Keratinocyte (primary cell): ENCODE results near the gene DNAJC5G. TPM values are rescaled to one million over a fixed set of nuclear protein-coding genes. Genes with fewer than 3 reads are reported as not detected.

Experiments used
- DNase-seq: peaks from one replicate; pipeline ENCODE4 v3.0.0-alpha.2; 2011; ENCODE audit warnings: low read depth, missing footprints, low spot score
- FAIRE-seq: peaks from 2 replicates; lab custom pipeline; 2011; peaks lifted over from hg19 to GRCh38; lab: Jason Lieb, UNC
- H2AFZ ChIP-seq: 2 replicates; pipeline ENCODE4 v1.6.0; 2012; ENCODE audit warnings: low read length, control low read depth, inconsistent platforms; ENCODE audit not compliant: control insufficient read depth
- H3K27ac ChIP-seq: 2 replicates; pipeline ENCODE4 v1.5.1; 2011; ENCODE audit warnings: low read length; ENCODE audit not compliant: control insufficient read depth, insufficient read depth
- H3K27me3 ChIP-seq: 3 replicates; pipeline ENCODE4 v1.6.0; 2011; ENCODE audit warnings: low read length; ENCODE audit not compliant: control insufficient read depth, insufficient read depth; ENCODE audit errors: extremely low read depth
- H3K36me3 ChIP-seq, 2 experiments: 2 replicates in 1 of 2; 3 replicates in 1 of 2; pipeline ENCODE4 v1.5.1; 2011; ENCODE audit warnings: low read length in 2 of 2, mild to moderate bottlenecking in 1 of 2; ENCODE audit not compliant: control insufficient read depth in 2 of 2, insufficient read depth in 2 of 2; ENCODE audit errors: extremely low read depth in 1 of 2
- H3K4me1 ChIP-seq: 3 replicates; pipeline ENCODE4 v1.5.1; 2011; ENCODE audit warnings: low read length; ENCODE audit not compliant: control insufficient read depth, insufficient read depth; ENCODE audit errors: extremely low read depth
- H3K4me2 ChIP-seq: 3 replicates; pipeline ENCODE4 v1.6.0; 2011; ENCODE audit warnings: low read depth, low read length; ENCODE audit not compliant: control insufficient read depth, insufficient read depth; ENCODE audit errors: extremely low read depth
- H3K4me3 ChIP-seq, 3 experiments: fragments of 200-600 bp in 1 of 3; sonication (generic) in 1 of 3; 2 replicates in 2 of 3; 3 replicates in 1 of 3; pipeline ENCODE4 v1.5.1; 2011 to 2016; ENCODE audit warnings: low read length in 3 of 3, mild to moderate bottlenecking in 3 of 3, control low read depth in 2 of 3, inconsistent platforms in 1 of 3, low read depth in 1 of 3, mixed read lengths in 1 of 3, mixed run types in 1 of 3, moderate library complexity in 1 of 3; ENCODE audit not compliant: control insufficient read depth in 2 of 3, insufficient read depth in 2 of 3; ENCODE audit errors: extremely low read depth in 1 of 3
- H3K79me2 ChIP-seq: 2 replicates; pipeline ENCODE4 v1.6.0; 2012; ENCODE audit warnings: low read length; ENCODE audit not compliant: control insufficient read depth, insufficient read depth
- H3K9ac ChIP-seq: 3 replicates; pipeline ENCODE4 v1.6.0; 2011; ENCODE audit warnings: low read length; ENCODE audit not compliant: control insufficient read depth, insufficient read depth; ENCODE audit errors: extremely low read depth
- H3K9me1 ChIP-seq: 3 replicates; pipeline ENCODE4 v1.6.0; 2011; ENCODE audit warnings: low read length; ENCODE audit not compliant: control insufficient read depth, insufficient read depth; ENCODE audit errors: extremely low read depth
- H3K9me3 ChIP-seq: 2 replicates; pipeline ENCODE4 v1.5.1; 2012; ENCODE audit warnings: low read depth, low read length; ENCODE audit not compliant: control insufficient read depth
- H4K20me1 ChIP-seq: 3 replicates; pipeline ENCODE4 v1.6.0; 2011; ENCODE audit warnings: low read length; ENCODE audit not compliant: control insufficient read depth, insufficient read depth; ENCODE audit errors: extremely low read depth
- EZH2 ChIP-seq: IDR thresholded peaks from one replicate; pipeline ENCODE4 v1.6.1; 2012; ENCODE audit warnings: inconsistent platforms, mild to moderate bottlenecking, low read length, moderate library complexity
- dilution Hi-C: fragments of 300-500 bp; cut with MboI; formaldehyde crosslinking; loops from one replicate; pipeline ENCODE4 v1.7.0; 2020; ENCODE audit warnings: low sequenced_read_pairs; ENCODE audit not compliant: extremely low pct_ligation_motif_present
- polyA plus RNA-seq, 5 experiments: library from polyadenylated mRNA; depleted of rRNA in 3 of 5; stranded (reverse) in 3 of 5; stranded (forward) in 1 of 5; unstranded in 1 of 5; fragments of >200 nt; gene quantifications; 1 replicate in 1 of 5; 2 replicates in 3 of 5; 3 replicates in 1 of 5; pipeline versions ENCODE4 v1.2.1 to v1.2.3, GENCODE V29; 2011 to 2012; ENCODE audit warnings: missing spikeins in 2 of 5, low read depth in 1 of 5, low replicate concordance in 1 of 5
- TF ChIP-seq, protein P1 (sequence below), 3 experiments: IDR thresholded peaks in 1 of 3; conservative IDR thresholded peaks in 1 of 3; optimal IDR thresholded peaks in 1 of 3; 2 replicates in 2 of 3; 3 replicates in 1 of 3; pipeline versions ENCODE3 to v1.5.1; 2011; ENCODE audit warnings: low read length in 3 of 3, mild to moderate bottlenecking in 3 of 3, moderate library complexity in 2 of 3, control low read depth in 1 of 3, inconsistent platforms in 1 of 3; ENCODE audit not compliant: insufficient read depth in 2 of 3; ENCODE audit errors: extremely low read depth in 1 of 3

DNAJC5G gene
- polyA plus RNA-seq, 1 donor (not counting 4 experiments of a cell fraction or from before 2014, with no cell fraction given) = not detected

DNA sequence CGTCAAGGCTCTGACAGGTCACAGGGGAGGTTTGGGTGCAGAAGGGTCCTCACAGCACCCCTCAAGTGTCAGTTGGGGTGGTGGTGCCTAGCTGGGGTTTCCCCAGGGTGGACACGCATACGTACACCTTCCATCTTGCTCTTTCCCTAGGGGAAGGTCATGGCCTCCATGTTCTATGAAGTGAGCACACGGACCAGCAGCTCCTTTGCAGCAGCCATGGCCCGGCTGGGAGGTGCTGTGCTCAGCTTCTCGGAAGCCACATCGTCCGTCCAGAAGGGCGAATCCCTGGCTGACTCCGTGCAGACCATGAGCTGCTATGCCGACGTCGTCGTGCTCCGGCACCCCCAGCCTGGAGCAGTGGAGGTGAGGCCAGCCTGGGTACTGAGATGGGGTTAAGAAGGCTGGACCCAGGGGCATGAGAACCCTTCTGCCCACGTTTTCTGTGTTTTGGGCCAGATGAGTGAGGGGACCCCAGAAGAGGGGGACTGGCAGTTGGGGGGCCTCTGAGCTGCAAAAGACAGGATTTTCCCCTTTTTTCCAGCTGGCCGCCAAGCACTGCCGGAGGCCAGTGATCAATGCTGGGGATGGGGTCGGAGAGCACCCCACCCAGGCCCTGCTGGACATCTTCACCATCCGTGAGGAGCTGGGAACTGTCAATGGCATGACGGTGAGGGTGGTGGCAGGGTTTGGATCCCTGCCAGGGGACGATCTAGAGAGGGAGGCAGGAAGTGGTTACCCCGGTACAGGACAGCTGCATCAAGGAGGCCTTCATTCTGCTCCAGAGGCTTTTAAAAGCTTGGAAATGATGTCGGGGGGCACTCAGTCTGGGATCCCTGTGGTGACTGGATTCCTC lies 33.2 kb upstream of the DNAJC5G start:
- Histone ChIP-seq H3K9me3 (no peaks in the 10 kb centered on the region), H3K4me3 (no peak overlapping the region), H3K9ac (no peak overlapping the region), H3K27me3 (no peaks in the 10 kb centered on the region), H2AFZ (no peak overlapping the region), H3K9me1 (no peaks in the 10 kb centered on the region), H3K4me2 (no peak overlapping the region), H3K79me2 (no peaks in the 10 kb centered on the region), H3K4me1 (no peaks in the 10 kb centered on the region), H3K27ac (no peak overlapping the region), H4K20me1 (no peaks in the 10 kb centered on the region), H3K36me3 (peaks cover 42 to 67% of the 10 kb centered on the region in 2 experiments)
- dilution Hi-C loops = no loop called here
- no peak for FAIRE-seq
- DNase-seq = no peak
- TF ChIP-seq EZH2 = no peak
- TF ChIP-seq, protein P1, sequence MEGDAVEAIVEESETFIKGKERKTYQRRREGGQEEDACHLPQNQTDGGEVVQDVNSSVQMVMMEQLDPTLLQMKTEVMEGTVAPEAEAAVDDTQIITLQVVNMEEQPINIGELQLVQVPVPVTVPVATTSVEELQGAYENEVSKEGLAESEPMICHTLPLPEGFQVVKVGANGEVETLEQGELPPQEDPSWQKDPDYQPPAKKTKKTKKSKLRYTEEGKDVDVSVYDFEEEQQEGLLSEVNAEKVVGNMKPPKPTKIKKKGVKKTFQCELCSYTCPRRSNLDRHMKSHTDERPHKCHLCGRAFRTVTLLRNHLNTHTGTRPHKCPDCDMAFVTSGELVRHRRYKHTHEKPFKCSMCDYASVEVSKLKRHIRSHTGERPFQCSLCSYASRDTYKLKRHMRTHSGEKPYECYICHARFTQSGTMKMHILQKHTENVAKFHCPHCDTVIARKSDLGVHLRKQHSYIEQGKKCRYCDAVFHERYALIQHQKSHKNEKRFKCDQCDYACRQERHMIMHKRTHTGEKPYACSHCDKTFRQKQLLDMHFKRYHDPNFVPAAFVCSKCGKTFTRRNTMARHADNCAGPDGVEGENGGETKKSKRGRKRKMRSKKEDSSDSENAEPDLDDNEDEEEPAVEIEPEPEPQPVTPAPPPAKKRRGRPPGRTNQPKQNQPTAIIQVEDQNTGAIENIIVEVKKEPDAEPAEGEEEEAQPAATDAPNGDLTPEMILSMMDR (optimal IDR thresholded peaks at IDR 0.05 in 1 of 3, IDR thresholded peaks at IDR 0.05 in 1 of 3, conservative IDR thresholded peaks at IDR 0.05 in 1 of 3; ENCODE audit: extremely low read depth in 1 of 3, insufficient read depth in 2 of 3, low read length in 3 of 3) = no peak

DNA sequence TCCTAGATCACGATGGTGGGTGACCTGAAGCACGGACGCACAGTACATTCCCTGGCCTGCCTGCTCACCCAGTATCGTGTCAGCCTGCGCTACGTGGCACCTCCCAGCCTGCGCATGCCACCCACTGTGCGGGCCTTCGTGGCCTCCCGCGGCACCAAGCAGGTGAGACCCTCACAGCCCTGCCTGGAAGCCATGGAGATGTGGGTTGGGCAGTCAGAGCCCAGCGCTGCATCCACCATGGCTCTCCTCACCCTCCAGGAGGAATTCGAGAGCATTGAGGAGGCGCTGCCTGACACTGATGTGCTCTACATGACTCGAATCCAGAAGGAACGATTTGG lies 32.6 kb upstream of the DNAJC5G start:
- FAIRE-seq = no peak
- H3K9me1 ChIP-seq = no peaks in the 10 kb centered on the region
- DNase-seq = no peak
- TF ChIP-seq, protein P1 (optimal IDR thresholded peaks at IDR 0.05 in 1 of 3, IDR thresholded peaks at IDR 0.05 in 1 of 3, conservative IDR thresholded peaks at IDR 0.05 in 1 of 3; ENCODE audit: extremely low read depth in 1 of 3, insufficient read depth in 2 of 3, low read length in 3 of 3) = no peak
- TF ChIP-seq EZH2 = no peak
- H3K4me2 ChIP-seq = no peak overlapping the region
- no peaks in the 10 kb centered on the region for H3K27me3 ChIP-seq
- H3K79me2 ChIP-seq = no peaks in the 10 kb centered on the region
- no peak overlapping the region for H3K4me3 ChIP-seq
- H3K27ac ChIP-seq = no peak overlapping the region
- no peaks in the 10 kb centered on the region for H4K20me1 ChIP-seq
- H3K9me3 ChIP-seq = no peaks in the 10 kb centered on the region
- H3K4me1 ChIP-seq = no peaks in the 10 kb centered on the region
- no peak overlapping the region for H2AFZ ChIP-seq
- dilution Hi-C loops = no loop called here
- no peak overlapping the region for H3K9ac ChIP-seq
- H3K36me3 ChIP-seq = peaks cover 37 to 64% of the 10 kb centered on the region in 2 experiments
